NCI-H526 (cell line): ENCODE data around the gene CEMP1.
"Not testable (repeated sequence)": the region's sequence is repeated elsewhere in the genome, so short reads cannot be mapped to it uniquely, and the experiment has no call there.

Experiments
- DNase-seq, 2 experiments: peaks; one replicate each; lab custom pipeline; 2025; lab: John Stamatoyannopoulos, UW

The CEMP1 gene

GRCh38 chr16:2531371-2531695, at the start of gene CEMP1:
Gene CEMP1 (minus strand): TSS chr16:2531408. CDS start chr16:2531073, 335 bp downstream.
- DNase-seq, result no peak

- DNase-seq, result not testable (repeated sequence)
These were observed 49.6 kb upstream of the CEMP1 start for GRCh38 chr16:2580818-2581217.

DNA sequence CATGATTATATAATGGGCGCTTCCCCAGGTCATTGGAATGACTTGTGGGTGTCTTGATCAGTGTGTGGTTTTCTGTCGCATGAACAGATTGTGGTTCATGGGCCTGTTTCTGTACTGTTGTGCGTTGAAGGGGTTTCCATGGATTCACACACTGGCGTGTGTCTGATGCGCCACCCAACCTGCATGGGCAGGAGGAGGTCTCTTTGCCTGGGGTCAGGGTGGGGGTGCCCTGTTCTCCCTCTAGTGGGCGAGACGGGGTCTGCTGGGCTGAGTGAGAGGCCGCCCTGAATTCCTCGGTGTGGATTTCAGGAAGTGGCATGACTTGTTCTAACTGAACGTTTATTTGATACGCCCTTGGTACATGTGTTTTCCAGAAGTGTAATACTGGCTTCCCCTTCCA, 48.9 kb upstream of the CEMP1 start:
- peak in 1 of 2 experiments; percentile 7 for DNase-seq

GRCh38 chr16:2578905-2579304, 47.7 kb upstream of the CEMP1 start:
- DNase-seq, result not testable (repeated sequence)

DNA sequence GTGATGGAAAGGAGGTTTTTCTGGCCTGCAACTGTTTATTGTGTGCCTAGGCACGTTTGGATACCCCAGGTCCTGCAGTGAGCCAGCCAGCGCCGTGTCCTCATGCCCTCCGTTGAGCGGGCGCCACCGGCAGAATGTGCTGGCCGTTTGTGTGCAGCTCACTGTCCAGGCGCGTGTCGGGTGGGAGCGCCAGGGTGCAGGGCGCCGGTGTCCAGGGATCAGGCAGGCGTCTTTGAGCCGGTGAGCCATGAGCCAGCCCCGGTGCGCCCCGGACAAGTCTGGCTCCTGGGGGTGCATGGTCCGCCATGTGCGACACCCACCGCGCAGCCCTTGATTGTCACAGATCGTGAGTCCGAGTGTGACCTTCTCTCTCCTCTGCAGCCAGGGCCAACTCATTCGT, 45.8 kb upstream of the CEMP1 start:
- not testable (repeated sequence) for DNase-seq

GRCh38 chr16:2575839-2576238, 44.6 kb upstream of the CEMP1 start:
- not testable (repeated sequence) for DNase-seq

GRCh38 chr16:2572704-2573103, 41.5 kb upstream of the CEMP1 start:
- DNase-seq, result not testable (repeated sequence)

- DNase-seq, result not testable (repeated sequence)
These were observed 37.4 kb upstream of the CEMP1 start for GRCh38 chr16:2568573-2568972.

DNA sequence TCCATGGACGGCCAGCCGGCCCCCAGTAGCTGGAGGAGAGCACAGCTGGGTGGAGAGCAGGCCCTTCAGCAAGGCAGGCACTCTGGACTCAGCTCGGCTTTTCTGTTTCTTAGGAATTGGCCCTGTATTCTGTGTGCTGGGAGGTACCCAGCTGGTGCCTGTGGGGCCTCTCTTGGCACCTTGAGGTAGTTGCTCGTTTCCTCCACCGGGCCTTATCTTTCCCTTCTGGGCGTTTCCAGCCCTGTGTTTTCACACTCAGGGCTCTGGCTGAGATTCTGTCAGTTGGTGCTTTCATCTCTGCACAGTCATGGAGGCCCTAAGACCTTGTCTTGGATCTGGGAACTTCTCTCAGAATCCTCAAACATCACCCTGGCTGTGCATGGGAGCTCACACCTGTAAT, 36.3 kb upstream of the CEMP1 start:
- not testable (repeated sequence) for DNase-seq

- not testable (repeated sequence) for DNase-seq
These were observed 29.6 kb upstream of the CEMP1 start for GRCh38 chr16:2560798-2561133.

DNA sequence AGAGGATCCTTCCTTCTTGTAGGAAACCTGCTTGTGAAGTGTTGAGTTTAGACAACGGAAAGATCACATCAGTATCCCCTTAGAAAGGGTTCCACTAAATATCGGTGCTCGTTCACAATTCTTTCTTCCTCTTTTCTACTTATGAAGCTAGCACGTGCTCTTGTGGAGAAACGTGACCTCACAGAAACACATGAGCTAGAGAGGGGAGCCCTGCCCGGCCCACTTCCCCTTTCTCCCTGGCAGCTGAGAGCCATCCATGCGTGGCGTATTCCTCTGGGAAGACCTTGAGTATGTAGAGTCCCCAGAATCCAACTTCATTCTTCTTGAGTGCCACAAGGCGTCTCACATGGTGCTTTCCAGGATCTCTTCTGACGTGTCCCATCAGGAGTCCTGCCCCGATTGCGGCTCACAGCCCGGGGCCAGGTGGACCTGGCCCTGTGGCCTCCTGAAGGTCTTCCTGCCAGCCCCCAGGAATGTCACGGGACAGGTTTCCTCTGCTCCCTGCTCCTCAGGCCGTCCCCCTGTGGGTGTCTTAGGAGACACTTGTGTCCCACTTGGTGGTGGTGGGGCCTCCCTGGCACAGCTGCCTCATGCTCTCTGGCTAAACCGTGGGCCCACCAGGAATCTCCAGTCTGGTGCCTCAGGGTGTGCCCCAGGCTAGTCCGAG, 29.1 kb upstream of the CEMP1 start:
- not testable (repeated sequence) for DNase-seq

- not testable (repeated sequence) for DNase-seq
These were observed 25.9 kb upstream of the CEMP1 start for GRCh38 chr16:2557150-2557549.

DNA sequence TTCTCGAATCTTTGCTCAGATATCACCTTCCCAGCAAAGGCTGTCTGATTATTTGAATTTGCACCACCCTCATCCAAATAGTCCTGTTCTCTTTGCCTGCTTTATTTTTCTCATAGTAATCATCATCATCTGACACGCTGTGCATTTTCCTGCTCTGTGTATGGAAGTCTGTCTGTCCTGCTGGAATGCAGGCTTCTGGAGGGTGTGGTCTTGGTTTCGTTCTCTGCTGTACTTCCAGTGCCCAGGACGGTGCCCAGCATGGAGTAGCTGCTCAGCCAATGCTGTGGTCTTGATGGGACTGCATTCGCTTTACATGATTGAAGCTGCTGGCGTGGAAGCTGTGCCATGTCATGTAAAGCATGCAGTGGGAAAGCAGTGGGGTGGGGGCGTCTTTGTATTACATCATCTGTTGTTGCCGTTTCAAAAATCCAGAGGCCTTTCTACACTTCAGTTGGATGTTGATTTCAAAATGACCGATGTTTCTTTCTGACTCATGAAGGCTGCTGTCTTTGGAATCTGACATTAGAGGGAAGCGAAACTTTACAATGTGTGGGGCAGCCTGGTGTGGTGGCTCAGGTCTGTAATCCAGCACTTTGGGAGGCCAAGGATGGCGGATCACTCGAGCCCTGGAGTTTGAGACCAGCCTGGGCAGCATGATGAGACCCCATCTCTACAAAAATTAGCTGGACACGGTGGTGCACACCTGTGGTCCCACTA, 23.7 kb upstream of the CEMP1 start:
- not testable (repeated sequence) for DNase-seq

DNA sequence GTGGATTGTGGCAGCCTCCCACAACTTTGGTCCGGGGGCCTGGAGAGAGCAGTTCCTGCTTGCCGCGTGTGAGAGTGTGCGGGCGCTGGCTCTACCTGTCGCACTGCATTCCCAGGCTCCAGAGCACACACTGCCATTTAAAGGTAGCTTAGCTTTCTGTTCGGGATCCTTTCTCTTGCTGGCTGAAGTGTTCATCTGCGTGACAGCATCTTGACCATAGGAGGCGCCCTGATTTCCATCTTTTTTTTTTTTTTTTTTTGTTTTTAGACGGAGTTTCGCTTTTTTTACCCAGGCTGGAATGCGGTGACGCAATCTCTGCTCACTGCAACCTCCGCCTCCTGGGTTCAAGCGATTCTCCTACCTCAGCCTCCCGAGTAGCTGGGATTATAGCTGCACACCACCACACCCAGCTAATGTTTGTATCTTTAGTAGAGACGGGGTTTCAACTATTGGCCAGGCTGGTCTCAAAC, 20.2 kb upstream of the CEMP1 start:
- DNase-seq, result not testable (repeated sequence)

GRCh38 chr16:2550283-2550878, 19.2 kb upstream of the CEMP1 start:
- DNase-seq, result not testable (repeated sequence)

GRCh38 chr16:2543771-2544170, 12.6 kb upstream of the CEMP1 start:
- not testable (repeated sequence) for DNase-seq

DNA sequence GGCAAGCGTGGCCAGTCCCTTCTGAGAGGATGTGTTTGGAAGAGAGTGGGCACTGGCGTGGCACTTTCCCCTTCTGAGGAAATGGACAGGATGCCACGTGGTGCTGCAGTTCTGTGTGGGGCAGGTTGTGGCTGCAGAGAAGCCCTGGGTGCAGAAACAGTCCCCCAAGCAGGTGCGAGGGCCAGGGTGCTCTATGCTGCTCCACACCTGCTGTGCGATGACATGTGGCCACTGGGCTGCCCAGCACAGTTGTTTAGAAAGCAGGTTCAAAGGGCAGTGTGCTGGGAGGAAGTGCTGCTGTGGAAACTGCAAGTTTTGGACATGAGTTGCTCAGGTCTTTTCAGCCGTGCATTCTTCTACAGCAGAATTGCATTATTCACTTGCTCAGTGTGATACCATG, 10.2 kb upstream of the CEMP1 start:
- DNase-seq, result not testable (repeated sequence)

GRCh38 chr16:2540912-2541311, 9.7 kb upstream of the CEMP1 start:
- not testable (repeated sequence) for DNase-seq

GRCh38 chr16:2539845-2540458, 8.7 kb upstream of the CEMP1 start:
- not testable (repeated sequence) for DNase-seq

GRCh38 chr16:2539192-2539844, 8.1 kb upstream of the CEMP1 start:
- DNase-seq, result not testable (repeated sequence)

GRCh38 chr16:2537451-2538379, 6.5 kb upstream of the CEMP1 start, which contains the start of gene PDPK1:
Gene PDPK1 (plus strand): TSS chr16:2538021. CDS start chr16:2538113, 92 bp downstream.
- DNase-seq, result peak; percentile 63 to 92
